Stimulated activated CD8-positive, alpha-beta memory T cell treated with anti-CD3 and anti-CD28 coated beads, Interleukin-12 subunit alpha, Interleukin-12 subunit beta, amount 100 ng/mL, for 4 hours (primary cell): ENCODE measurements around the gene DGKZ.

Experiments
- DNase-seq: peaks from one replicate; pipeline ENCODE4 v3.0.0-alpha.2; 2020; ENCODE audit warnings: low read depth

DGKZ gene

DNA sequence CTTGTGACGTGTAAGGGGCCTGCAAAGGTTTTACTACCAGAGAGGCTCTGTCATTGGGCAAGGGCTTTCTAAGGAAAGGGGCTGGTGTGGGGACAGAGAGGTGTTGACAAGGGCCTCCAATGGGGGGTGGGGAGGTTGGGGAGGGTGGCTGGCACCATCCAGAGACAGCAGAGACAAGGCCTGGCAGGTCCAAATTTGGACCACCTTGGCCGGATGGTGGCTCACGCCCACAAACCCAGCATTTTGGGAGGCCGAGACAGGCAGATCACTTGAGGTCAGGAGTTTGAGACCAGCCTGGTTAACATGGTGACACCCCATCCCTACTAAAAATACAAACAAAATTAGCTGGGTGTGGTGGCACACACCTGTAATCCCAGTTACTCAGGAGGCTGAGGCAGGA, 46.5 kb downstream of the DGKZ start:
- DNase-seq, result no peak

DNA sequence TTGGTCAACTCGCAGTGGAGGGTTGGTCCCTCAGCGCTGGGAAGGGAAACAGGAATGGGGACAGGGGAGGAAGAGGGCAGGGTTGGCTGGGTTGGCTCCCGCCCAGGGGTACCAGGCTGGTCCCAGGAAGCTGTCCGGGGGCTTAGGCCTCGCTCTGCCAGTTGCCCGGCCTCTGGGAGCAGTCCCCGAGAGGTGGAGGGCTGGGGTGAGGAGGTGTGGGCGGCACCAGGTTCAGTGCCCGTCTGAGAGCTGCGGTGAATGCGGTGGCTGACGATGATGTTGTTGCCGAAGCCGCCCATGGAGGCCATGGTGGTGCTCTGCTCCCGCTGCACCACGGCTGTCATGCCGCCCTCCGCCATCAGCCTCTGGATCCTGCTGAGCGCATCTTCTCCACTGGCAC, 50.3 kb downstream of the DGKZ start:
- DNase-seq, result no peak

DNA sequence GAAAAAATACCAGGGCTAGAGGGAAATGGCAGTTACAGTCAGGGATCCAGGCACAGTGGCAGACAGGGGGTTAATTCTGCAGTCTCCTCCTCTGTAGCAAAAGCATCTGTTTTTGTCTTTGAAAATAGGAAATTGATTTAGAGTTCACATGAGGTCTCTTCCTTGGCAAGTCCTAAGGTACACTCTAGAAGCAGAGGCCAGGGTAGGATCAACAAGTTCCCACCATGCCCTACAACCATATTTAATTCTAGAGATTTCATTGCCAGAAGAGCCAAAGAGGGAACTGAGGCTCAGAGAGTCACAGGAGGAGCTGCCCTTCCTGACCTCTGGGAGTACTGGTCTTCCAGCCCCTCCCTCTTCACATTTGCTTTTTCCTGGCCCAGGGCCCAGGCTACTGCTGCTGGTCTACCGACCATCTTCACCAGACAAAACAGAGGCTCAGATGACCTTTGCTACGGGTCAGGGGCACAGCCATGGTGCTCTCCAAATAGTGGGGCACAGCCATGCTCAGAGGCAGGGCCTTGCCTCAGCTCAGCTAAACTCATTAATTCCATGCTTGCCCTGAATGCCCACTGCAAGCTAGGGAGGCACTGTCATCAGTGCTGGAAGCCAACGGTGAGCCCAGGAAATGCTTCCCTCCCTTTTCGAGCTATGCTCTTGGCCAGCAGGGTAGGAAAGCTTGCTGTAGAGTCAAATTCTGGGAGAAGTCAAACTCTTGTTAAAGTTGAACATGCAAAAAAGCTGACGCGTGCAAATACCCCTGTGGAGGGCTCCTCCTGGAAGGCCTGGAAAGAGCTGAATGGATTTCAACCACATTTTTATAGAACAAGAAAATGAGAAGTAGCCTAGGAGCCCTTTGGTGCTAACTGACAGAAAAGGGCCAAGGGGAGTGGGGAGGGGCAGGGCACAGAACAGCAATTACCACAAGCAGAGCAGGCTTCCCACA, 56.0 kb downstream of the DGKZ start:
- DNase-seq, result no peak

DNA sequence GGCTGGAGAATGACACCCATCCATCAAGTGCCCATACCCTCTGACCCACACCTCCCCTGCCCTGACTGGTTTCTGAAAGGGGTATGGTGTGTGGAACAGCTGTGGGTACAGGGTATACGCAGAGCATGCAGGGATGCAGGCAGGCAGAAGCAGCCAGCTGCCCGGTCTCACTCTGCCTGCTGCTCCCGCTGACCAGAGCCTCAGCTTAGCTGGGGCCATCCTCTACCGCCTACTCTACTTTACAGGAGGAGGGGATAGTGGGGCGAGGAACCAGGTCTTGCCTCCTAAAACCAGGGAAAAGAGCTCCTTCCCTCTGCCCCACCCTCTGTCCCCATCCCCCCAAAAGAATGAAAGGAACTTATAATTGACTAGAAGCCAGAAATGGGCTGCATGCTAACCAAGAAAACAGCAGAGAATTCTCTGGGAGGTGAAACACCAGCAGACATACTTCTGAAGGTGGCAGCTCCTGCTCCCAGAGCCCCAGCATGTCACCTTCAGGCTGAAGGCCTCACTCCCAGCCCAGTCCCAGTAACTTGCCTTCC, 57.3 kb downstream of the DGKZ start:
- no peak for DNase-seq

DNA sequence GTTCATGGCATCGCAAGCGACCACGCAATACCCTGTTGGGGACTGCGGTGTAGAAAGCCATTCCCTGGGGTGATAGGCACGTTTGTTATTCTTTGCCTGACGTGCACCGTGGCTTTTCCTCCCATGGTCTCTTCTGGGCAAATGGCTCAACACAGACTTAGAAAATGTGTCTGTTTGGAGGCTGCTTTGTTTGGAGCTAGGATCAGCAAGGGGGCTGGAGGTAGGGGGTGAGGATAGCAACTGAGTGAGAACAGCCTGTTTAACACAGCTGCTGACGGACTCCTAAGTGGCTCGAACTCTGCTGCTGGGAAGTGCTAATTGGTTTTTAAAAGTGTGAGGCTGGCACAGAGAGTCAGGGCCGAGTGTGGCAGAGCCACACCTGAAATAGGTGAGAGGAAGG, 60.4 kb downstream of the DGKZ start:
- no peak for DNase-seq

DNA sequence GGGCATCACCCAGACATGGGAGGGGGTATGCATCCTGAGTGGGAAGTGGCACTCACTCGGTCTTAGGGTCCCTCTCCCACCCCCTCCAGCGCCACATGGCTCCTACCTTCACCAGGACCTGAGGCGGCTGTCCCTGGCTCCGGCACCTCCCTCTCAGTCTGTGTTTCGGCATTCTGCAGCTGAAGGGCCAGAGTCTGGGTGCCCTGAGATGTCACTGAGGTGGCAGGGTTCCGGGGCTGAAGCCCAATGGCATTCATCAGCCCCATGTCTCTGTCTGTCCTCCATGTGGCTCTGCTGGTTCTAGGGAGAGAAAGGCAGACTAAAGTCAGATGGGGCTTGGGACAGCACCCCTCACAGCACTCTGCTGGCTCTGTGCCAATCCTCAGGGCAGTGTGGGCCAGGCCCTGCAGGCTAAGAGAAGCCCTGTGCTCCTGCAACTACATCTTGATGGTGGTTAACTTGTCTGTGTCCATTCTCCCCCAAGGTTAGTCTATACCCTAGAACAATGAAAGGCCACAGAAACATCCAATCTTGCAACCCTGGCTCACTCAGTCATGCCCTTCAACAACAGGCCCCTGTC, 61.2 kb downstream of the DGKZ start:
- no peak for DNase-seq

DNA sequence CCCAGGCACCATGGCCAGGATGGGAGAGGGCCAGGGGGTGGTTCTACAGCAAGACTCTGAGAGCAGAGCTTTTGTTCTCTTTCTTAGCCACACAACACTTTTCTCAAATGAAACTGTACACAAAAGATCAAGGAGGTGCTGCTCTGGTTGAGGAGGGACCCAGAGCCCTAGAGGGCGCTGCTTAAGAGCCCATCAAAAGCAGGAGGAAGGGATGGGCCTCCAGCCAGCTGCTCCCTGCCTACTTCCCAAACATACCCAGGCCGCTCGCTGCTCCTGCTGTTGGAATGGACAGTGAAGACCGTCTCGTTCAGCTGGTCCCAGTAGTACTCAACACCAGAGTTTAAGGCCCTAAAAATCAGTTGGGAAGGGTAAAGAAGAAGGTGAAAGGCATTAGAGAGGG, 62.8 kb downstream of the DGKZ start:
- DNase-seq, result no peak

DNA sequence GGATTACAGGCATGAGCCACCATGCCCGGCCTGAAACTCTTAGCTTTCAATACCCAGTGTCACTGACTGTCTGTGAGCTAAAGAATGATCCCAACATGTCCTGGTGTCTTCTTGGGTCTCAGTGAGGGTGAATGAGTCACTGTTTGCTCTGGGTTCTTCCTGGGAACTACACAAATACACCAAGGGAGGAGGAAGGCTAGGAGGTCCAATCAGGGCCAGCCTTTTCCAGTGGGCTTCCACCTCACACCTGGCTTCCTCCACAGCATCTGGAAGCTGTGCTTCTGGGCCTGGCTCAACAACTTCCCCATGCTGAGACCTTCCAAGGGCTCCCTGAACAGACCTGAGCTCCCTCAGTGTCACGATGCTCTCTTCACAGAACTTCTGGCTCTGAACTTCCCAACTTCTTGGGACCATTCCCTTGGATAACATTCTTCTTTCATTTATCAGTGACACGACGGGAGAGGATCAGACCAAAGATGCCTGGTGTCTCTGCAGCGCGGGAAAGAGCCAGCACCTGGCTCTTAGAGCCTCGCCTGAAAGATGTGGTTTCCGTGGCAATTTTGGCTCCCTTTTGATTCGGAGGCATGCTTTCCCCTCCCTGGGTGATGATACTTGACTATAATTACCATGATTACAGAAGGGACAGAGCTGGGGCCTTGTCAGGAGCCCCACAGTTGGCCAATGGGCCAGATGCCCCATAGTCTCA, 66.7 kb downstream of the DGKZ start:
- DNase-seq, result no peak

DNA sequence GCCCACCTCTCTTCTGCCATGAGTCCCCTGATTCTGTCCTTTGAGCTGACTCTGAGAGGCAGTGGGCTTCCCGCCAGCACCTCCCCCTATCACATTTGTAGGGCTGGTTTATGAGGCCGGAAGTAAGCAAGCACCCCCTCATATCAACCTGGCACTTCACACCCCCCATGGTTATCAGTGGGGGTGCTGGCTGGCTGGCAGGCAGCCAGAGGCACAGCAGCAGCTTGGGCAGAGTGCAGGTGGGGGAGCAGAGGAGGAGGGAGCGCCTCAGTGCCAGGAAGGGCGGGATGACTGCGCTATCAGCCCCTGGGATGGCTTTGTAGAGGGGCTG, 67.2 kb downstream of the DGKZ start:
- DNase-seq, result no peak

DNA sequence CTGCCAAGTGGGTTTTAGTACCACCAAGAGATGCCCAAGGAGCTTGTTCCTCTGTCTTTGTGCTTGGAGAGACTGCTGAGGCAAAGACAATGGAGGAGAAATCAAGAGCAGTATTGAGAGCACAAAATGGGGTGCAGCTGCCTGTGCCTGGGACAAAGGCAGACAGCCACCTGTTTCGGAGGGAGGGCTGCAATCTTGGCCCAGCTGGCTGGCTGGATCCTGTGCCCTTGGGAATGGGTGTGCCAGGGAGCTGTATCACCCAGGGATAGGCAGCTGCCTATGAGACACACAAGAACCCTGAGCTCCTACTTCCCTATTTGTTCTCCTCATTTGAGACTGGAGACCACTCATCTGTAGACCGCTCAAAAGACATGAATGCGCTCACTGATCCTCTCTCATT, 67.6 kb downstream of the DGKZ start:
- no peak for DNase-seq

DNA sequence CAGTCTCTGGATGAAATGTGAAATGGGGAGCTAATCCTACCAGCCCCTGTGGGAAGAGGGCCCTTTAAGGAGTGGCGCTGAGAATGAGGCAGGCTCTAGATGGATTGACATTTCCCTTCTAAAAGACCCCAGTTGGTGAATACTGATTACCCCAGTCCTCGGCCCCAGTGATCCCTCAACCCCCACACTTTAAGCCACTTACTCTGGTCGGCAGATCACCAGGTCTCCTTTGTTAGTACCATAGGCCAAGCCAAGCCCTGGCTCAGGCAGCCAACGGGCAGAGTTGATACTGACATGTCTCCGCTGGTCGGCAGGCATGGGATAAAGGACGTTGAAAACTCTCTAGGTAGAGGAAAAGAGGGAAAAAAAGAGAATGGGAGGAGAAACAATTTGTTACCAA, 70.4 kb downstream of the DGKZ start:
- no peak for DNase-seq

DNA sequence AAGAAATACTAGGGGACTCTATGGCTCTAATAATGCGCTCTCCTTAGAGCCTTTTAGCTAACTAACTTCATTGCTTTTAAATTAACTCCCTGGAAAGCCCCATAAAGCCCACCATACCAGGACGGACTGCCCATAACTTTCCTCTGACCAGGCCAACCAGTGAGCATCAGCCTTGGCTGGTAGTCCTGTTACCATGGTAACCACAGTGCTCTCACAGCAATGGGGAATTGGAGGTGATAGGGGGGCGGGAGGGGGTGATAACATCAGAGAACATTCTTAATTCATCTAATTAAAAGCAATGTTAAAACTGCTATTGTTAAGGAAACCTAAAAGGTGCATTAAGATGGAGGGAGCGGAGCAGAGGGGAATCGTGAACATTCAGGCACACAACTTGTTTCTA, 71.5 kb downstream of the DGKZ start:
- no peak for DNase-seq

DNA sequence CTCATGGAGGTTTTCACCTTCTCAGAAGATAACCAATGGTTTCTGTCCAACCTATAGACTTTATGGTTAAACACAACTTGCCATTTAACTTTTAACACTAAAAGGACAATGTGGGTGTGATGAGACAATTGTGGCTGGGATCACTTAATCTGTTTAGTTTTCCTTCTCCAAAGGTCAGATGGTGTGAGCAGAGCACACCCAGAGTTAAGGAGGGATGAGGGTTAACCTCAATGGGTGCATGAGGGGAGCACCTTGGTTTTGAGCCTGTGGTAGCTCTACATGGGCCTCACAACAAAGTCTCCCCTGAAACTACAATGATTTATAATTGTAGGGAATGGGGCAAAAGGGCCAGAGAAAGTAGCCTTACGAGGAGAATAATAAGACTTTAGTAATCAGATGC, 73.2 kb downstream of the DGKZ start:
- no peak for DNase-seq

DNA sequence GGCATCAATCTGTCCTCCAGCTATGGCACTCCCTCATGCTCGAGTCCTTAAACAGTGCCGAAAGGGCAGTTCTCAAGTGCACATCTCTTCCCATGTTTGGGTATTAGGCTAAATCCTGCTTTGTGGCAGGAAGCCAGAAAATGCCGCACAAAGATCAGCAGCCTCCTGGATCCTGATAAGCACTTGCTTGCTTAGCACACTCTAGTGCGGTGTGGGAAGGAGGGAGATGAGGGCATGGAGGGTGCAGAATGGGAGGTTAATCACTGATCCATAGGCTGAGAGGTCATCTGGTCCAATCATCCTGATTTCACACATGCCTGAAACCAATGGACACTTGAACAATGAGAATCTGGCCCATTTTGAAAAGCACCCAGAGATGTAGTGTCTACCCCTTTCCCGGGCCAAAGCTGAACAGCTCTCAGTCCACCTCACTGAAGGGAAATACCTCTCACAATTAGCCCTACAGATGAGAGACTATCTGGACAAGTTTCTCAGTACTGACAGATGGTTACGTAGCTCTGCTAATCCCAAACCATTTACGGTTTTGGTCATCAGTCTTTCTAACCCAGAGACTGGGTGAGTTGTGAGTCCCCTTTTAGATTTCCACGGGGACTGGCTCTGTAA, 74.1 kb downstream of the DGKZ start:
- DNase-seq, result no peak

DNA sequence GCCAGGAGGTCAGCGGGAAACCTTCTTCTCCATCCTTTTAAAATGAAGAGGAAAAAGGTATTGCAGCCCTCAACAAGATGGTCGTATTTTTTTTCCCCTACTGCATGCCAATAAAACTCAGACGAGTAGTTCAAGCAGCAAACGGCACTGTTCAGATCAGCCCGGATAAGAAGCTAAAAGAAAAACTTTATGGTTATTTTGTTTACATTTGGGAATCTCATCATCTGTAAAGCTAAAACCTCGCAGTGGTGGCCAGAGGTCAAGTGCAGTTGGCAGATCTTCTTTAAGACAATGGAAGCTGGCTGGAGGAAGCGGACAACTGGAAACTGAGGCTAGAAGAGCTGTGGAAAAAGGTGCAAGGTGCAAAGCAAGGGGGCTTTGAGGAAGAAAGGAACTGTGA, 75.3 kb downstream of the DGKZ start:
- DNase-seq, result no peak

DNA sequence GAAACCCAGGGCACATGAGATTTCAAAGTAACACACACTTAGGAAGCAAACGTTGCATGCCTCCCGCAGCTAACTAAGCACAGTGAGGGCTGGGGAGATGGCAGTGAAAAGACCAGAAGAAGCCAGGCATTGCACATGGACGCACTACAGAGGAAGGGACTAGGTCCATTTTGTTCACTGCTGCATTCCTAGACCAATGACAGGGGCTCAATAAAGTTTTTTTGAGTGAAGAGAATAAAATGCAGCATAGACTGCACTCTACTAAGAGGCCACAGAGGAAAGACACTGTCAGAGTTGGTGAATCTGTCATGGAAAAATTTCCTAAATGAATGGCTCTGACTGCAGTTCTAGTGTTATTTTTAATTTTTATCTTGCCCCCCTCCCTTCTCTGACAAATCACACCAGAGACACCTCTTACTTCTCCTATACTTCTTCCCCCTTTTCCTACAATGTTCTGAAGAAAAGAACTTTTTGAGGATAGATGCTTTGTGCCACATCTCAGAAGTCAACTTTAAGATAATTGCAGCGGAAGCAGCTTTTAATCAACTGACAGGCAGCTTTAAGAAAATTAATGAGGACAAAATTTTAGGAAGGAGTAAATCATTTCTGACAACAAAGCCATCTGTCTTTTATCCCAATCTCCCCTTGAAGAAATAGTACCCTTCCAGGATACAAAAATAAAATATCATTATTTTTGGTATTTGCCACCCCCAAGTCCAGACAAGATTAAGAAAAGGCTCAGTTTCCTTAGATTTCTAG, 79.1 kb downstream of the DGKZ start:
- DNase-seq, result no peak

DNA sequence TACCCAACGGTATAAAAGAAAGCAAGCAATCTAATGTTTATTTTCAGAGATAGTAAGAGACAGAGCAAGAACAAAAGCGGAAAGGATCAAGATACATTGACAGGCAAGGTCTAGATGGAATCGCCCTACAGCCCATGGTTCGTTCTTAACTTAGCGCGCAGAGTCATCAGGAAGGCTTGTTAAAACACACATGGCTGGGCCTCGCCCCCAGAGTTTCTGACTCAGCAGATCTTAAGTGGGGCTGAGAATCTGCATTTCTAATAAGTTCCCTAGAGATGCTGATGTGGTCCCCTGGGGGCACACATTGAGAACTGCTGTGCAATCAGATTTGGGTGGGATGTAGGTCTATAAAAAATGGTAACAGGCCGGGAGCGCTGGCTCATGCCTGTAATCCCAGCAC, 80.1 kb downstream of the DGKZ start:
- no peak for DNase-seq

DNA sequence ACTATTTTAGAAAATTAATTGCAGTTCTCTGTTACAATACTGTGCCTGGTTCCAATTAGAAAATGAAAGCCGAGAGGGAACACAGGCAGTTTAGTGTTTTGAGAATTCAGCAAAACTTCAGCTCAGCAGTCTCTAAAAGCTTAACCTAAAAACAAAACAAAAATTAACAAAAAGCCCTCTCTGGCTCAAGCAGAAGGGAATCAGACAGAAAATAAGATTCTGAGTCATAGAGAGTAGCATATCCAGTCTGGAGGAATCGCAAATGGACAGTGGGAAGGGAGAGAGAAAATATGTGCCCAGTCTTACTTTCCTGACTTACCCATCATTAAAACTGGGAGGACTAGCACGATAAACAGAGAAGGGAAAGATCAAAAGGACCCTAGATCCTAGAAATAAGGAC, 82.5 kb downstream of the DGKZ start:
- no peak for DNase-seq
